IMR-90 (cell line): ENCODE measurements around the gene THPO. TPM values are rescaled to one million over a fixed set of nuclear protein-coding genes. Genes with fewer than 3 reads are reported as not detected.
A peak's percentile ranks its signal among the peaks of the same experiment; 100 is the strongest.

ENCODE experiments used
- ATAC-seq: fragments of 200-7000 bp; cut with Tn5 transposase; 2 replicates; pipeline ENCODE4 v1.9.1; 2020; ENCODE audit warnings: low read depth, mild to moderate bottlenecking, moderate library complexity
- BruUV-seq: library from RNA; stranded (reverse); fragments of 400-500 nt; replicated peaks from 2 replicates; lab custom pipeline; 2021; lab: Mats Ljungman, UMichigan
- CTCF ChIA-PET: fragments of 300-600 bp; formaldehyde crosslinking; extraction: SDS; loops from one replicate; lab custom pipeline; 2021; ENCODE audit warnings: antibody characterized with exemption; lab: Yijun Ruan, JAX
- POLR2A ChIA-PET: fragments of 300-600 bp; sonication (Branson Sonifier 250); formaldehyde crosslinking; loops from one replicate; lab custom pipeline; 2022; ENCODE audit warnings: antibody characterized with exemption; ENCODE audit not compliant: unreplicated experiment; lab: Charles Lee
- DNase-seq: peaks from one replicate; pipeline ENCODE4 v3.0.0; 2013
- H2AFZ ChIP-seq: replicated peaks from 2 replicates; pipeline ENCODE3; 2013; ENCODE audit warnings: low read length, mild to moderate bottlenecking; ENCODE audit not compliant: poor library complexity
- H2AK5ac ChIP-seq: 2 replicates; pipeline ENCODE4 v1.6.1; 2013; ENCODE audit warnings: low read depth, low read length, inconsistent platforms
- H2AK9ac ChIP-seq: replicated peaks from 2 replicates; pipeline ENCODE3; 2013; ENCODE audit warnings: mild to moderate bottlenecking, low read depth, low read length, moderate library complexity; ENCODE audit not compliant: poor library complexity
- H2BK120ac ChIP-seq: 2 replicates; pipeline ENCODE4 v1.6.1; 2013; ENCODE audit warnings: low read depth, low read length, inconsistent platforms
- H2BK15ac ChIP-seq: 3 replicates; pipeline ENCODE4 v1.6.1; 2013; ENCODE audit warnings: low read depth, low read length, inconsistent platforms
- H2BK20ac ChIP-seq: 2 replicates; pipeline ENCODE4 v1.6.1; 2013; ENCODE audit warnings: low read depth, mild to moderate bottlenecking, inconsistent platforms, low read length, moderate library complexity
- H2BK5ac ChIP-seq: 2 replicates; pipeline ENCODE4 v1.6.1; 2013; ENCODE audit warnings: mild to moderate bottlenecking, low read depth, low read length, inconsistent platforms; ENCODE audit not compliant: poor library complexity, severe bottlenecking
- H3K14ac ChIP-seq: replicated peaks from 2 replicates; pipeline ENCODE4 v1.6.1; 2013; ENCODE audit warnings: low read depth, low read length, inconsistent platforms
- H3K18ac ChIP-seq: 2 replicates; pipeline ENCODE4 v1.6.1; 2013; ENCODE audit warnings: low read depth, low read length, control low read depth
- H3K23ac ChIP-seq: 2 replicates; pipeline ENCODE4 v1.6.1; 2013; ENCODE audit warnings: low read depth, low read length, inconsistent platforms
- H3K27ac ChIP-seq: 2 replicates; pipeline ENCODE4 v1.5.1; 2013; ENCODE audit warnings: mild to moderate bottlenecking, control low read depth, low read length; ENCODE audit not compliant: insufficient read depth
- H3K27me3 ChIP-seq: 2 replicates; pipeline ENCODE4 v1.6.1; 2013; ENCODE audit warnings: low read length; ENCODE audit not compliant: control insufficient read depth, insufficient read depth
- H3K36me3 ChIP-seq: 2 replicates; pipeline ENCODE4 v1.6.1; 2013; ENCODE audit warnings: low read length, mixed read lengths; ENCODE audit not compliant: control insufficient read depth, insufficient read depth
- H3K4ac ChIP-seq: 2 replicates; pipeline ENCODE4 v1.6.1; 2013; ENCODE audit warnings: low read depth, low read length, inconsistent platforms
- H3K4me1 ChIP-seq: 2 replicates; pipeline ENCODE4 v1.6.1; 2013; ENCODE audit warnings: low read length, mixed read lengths; ENCODE audit not compliant: control insufficient read depth, insufficient read depth
- H3K4me2 ChIP-seq: 2 replicates; pipeline ENCODE4 v1.6.1; 2013; ENCODE audit warnings: low read depth, mild to moderate bottlenecking, control low read depth, low read length, moderate library complexity
- H3K4me3 ChIP-seq: 2 replicates; pipeline ENCODE4 v1.5.1; 2013; ENCODE audit warnings: low read depth, mild to moderate bottlenecking, control low read depth, low read length, moderate library complexity; ENCODE audit not compliant: insufficient read depth
- H3K56ac ChIP-seq: 2 replicates; pipeline ENCODE4 v1.6.1; 2013; ENCODE audit warnings: low read length, inconsistent platforms; ENCODE audit not compliant: insufficient read depth; ENCODE audit errors: extremely low read depth
- H3K79me1 ChIP-seq, 2 experiments: 2 replicates each; pipeline ENCODE4 v1.6.1; 2013; ENCODE audit warnings: low read length in 2 of 2, inconsistent platforms in 1 of 2, low read depth in 1 of 2
- H3K9ac ChIP-seq: 2 replicates; pipeline ENCODE4 v1.6.1; 2013; ENCODE audit warnings: low read depth, low read length, control low read depth
- H3K9me1 ChIP-seq: 2 replicates; pipeline ENCODE4 v1.6.1; 2013; ENCODE audit warnings: low read length, inconsistent platforms; ENCODE audit not compliant: insufficient read depth
- H3K9me3 ChIP-seq: 2 replicates; pipeline ENCODE4 v1.6.1; 2013; ENCODE audit warnings: low read length; ENCODE audit not compliant: control insufficient read depth, insufficient read depth
- H4K20me1 ChIP-seq: 2 replicates; pipeline ENCODE4 v1.6.1; 2013; ENCODE audit warnings: low read length, inconsistent platforms; ENCODE audit not compliant: insufficient read depth
- H4K5ac ChIP-seq: 2 replicates; pipeline ENCODE4 v1.6.1; 2013; ENCODE audit warnings: mild to moderate bottlenecking, low read depth, low read length, control low read depth
- H4K8ac ChIP-seq, 2 experiments: 2 replicates each; pipeline ENCODE4 v1.6.1; 2013; ENCODE audit warnings: low read depth in 2 of 2, low read length in 2 of 2, control low read depth in 1 of 2, inconsistent platforms in 1 of 2
- H4K91ac ChIP-seq: 2 replicates; pipeline ENCODE4 v1.6.1; 2013; ENCODE audit warnings: low read depth, low read length, inconsistent platforms; ENCODE audit not compliant: insufficient read depth
- CTCF ChIP-seq: conservative IDR thresholded peaks from 2 replicates; pipeline ENCODE4 v1.5.1; 2012; ENCODE audit warnings: mild to moderate bottlenecking, low read depth, low read length, improper control_type of control experiment
- ELK1 ChIP-seq: fragments of 150-350 bp; IDR thresholded peaks from 2 replicates; pipeline ENCODE4 v1.6.1; 2016; ENCODE audit warnings: low read depth, mild to moderate bottlenecking, low read length, moderate library complexity, borderline replicate concordance
- MAZ ChIP-seq: IDR thresholded peaks from 2 replicates; pipeline ENCODE4 v1.6.1; 2012; ENCODE audit warnings: low read depth, mild to moderate bottlenecking, low read length, improper control_type of control experiment, moderate library complexity, borderline replicate concordance
- NFE2L2 ChIP-seq: fragments of 150-350 bp; IDR thresholded peaks from 2 replicates; pipeline ENCODE4 v1.6.1; 2016; ENCODE audit warnings: low read depth, mild to moderate bottlenecking, low read length
- RAD21 ChIP-seq: IDR thresholded peaks from 2 replicates; pipeline ENCODE4 v1.6.1; 2012; ENCODE audit warnings: low read length, improper control_type of control experiment
- RCOR1 ChIP-seq: IDR thresholded peaks from 2 replicates; pipeline ENCODE4 v1.6.1; 2012; ENCODE audit warnings: mild to moderate bottlenecking, low read length, improper control_type of control experiment; ENCODE audit not compliant: insufficient replicate concordance
- RFX5 ChIP-seq: IDR thresholded peaks from 2 replicates; pipeline ENCODE4 v1.8.0; 2012; ENCODE audit warnings: low read depth, mild to moderate bottlenecking, low read length, moderate library complexity
- SMC3 ChIP-seq: fragments of 150-350 bp; IDR thresholded peaks from 2 replicates; pipeline ENCODE4 v1.6.1; 2016; ENCODE audit warnings: low read depth, mild to moderate bottlenecking, antibody characterized with exemption, low read length, moderate library complexity
- USF2 ChIP-seq: fragments of 150-350 bp; IDR thresholded peaks from 2 replicates; pipeline ENCODE4 v1.6.1; 2017; ENCODE audit warnings: mild to moderate bottlenecking, antibody characterized with exemption, low read length, low read depth
- WGBS, 2 experiments: methylation state at CpG; one replicate each; pipeline versions ENCODE4 v1.1.5 to v1.1.7; 2013; ENCODE audit warnings: missing lambda C conversion rate in 2 of 2; ENCODE audit not compliant: insufficient read length in 1 of 2; ENCODE audit errors: extremely low coverage in 2 of 2; 5-methylcytosine and 5-hydroxymethylcytosine counted together
- dilution Hi-C: fragments of 300-500 bp; cut with HindIII; formaldehyde crosslinking; loops from one replicate; pipeline ENCODE4 v1.14.3; 2018; ENCODE audit warnings: low sequenced_read_pairs; ENCODE audit not compliant: unreplicated experiment
- in situ Hi-C: fragments of 300-500 bp; cut with MboI; formaldehyde crosslinking; loops from 3 replicates; pipeline ENCODE4 v1.14.3; 2019; ENCODE audit warnings: low sequenced_read_pairs, inconsistent platforms, mixed read lengths
- intact Hi-C: fragments of 100-400 bp; cut with micrococcal nuclease; formaldehyde crosslinking; loops from 2 replicates; pipeline ENCODE4 v1.10.0; 2022
- polyA plus RNA-seq, 3 experiments: library from polyadenylated mRNA; depleted of rRNA; stranded (reverse); fragments of >200 nt; gene quantifications; 2 replicates each; pipeline ENCODE4 v1.2.3, GENCODE V29; 2012; ENCODE audit warnings: low replicate concordance in 1 of 3
- total RNA-seq: library from RNA; depleted of rRNA; stranded (reverse); fragments of >200 nt; gene quantifications from 2 replicates; pipeline ENCODE4 v1.2.3, GENCODE V29; 2012

Gene THPO
- total and polyA plus RNA-seq, 2 of the 4 experiments (the other 2 are of a cell fraction), result not detected

GRCh38 chr3:184346480-184347190 lies 31.4 kb downstream of the THPO start (continued):
- TF ChIP-seq RFX5, result no peak

- DNase-seq (peak; percentile 50), ATAC-seq (peak; percentile 64)
- ChIA-PET CTCF (interaction anchor here (0.7 kb wide), 1 partner anchor 9 kb away, joined by 4 read pairs; no protein-coding TSS in a partner anchor), POLR2A (no interaction called here)
- Histone ChIP-seq H3K79me1 (peaks cover 7 to 25% of the 10 kb centered on the region in 2 experiments; a peak in 3 of 4 replicates), H2AK9ac (no peak overlapping the region), H2BK15ac (no peak overlapping the region), H3K14ac (no peak overlapping the region), H4K5ac (no peak overlapping the region), H3K4me3 (no peak overlapping the region), H4K91ac (no peak overlapping the region), H3K18ac (no peak overlapping the region), H3K36me3 (peaks cover 24% of the 10 kb centered on the region), H2BK120ac (no peak overlapping the region), H2AFZ (no peak overlapping the region), H3K9me1 (peaks cover 12% of the 10 kb centered on the region), H3K4me2 (no peak overlapping the region), H3K56ac (no peak overlapping the region), H2BK20ac (no peak overlapping the region), H2AK5ac (no peak overlapping the region), H4K8ac (no peak overlapping the region), H3K27ac (no peak overlapping the region), H3K9me3 (no peaks in the 10 kb centered on the region), H3K4me1 (peaks cover 18% of the 10 kb centered on the region), H2BK5ac (no peak overlapping the region), H3K4ac (no peak overlapping the region), H4K20me1 (peaks cover 3% of the 10 kb centered on the region; the same call in 1 of the 2 replicates), H3K9ac (no peak overlapping the region), H3K23ac (no peak overlapping the region), H3K27me3 (no peaks in the 10 kb centered on the region)
- BruUV-seq, result no TSS peak
- in situ Hi-C loops, result no loop called here
- TF ChIP-seq USF2, result peak; percentile 59
- no peak for TF ChIP-seq MAZ
- no peak for TF ChIP-seq NFE2L2
- TF ChIP-seq SMC3, result peak; percentile 34
- TF ChIP-seq RCOR1, result no peak
- TF ChIP-seq RAD21, result peak; percentile 37
- TF ChIP-seq CTCF, result peak; percentile 41
- TF ChIP-seq RFX5, result no peak
- no peak for TF ChIP-seq ELK1
- intact Hi-C loops, result loop anchor here (10.0 kb wide), 1 partner anchor 1429 kb away; no protein-coding TSS in a partner anchor
- dilution Hi-C loops, result no loop called here
- no CpG with 5 or more reads among the region's 14 CpGs for WGBS, 2 experiments
Measured at GRCh38 chr3:184345317-184346144, 32.5 kb downstream of the THPO start.
